Measurements from ENCODE around the gene LCA5.

- TF ChIP-seq, protein P1, sequence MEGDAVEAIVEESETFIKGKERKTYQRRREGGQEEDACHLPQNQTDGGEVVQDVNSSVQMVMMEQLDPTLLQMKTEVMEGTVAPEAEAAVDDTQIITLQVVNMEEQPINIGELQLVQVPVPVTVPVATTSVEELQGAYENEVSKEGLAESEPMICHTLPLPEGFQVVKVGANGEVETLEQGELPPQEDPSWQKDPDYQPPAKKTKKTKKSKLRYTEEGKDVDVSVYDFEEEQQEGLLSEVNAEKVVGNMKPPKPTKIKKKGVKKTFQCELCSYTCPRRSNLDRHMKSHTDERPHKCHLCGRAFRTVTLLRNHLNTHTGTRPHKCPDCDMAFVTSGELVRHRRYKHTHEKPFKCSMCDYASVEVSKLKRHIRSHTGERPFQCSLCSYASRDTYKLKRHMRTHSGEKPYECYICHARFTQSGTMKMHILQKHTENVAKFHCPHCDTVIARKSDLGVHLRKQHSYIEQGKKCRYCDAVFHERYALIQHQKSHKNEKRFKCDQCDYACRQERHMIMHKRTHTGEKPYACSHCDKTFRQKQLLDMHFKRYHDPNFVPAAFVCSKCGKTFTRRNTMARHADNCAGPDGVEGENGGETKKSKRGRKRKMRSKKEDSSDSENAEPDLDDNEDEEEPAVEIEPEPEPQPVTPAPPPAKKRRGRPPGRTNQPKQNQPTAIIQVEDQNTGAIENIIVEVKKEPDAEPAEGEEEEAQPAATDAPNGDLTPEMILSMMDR (IDR thresholded peaks at IDR 0.05) = no peak
- TF ChIP-seq EZH2 (IDR thresholded peaks at IDR 0.05; ENCODE audit: borderline replicate concordance, insufficient read depth, low read depth, low read length, poor library complexity, severe bottlenecking) = no peak
Observed at GRCh38 chr6:79440598-79440997, 96.6 kb downstream of the LCA5 start.

All from B cell (primary cell).